ENCODE results near the gene INF2.

INF2 gene

GRCh38 chr14:104756477-104757237 is 67.2 kb downstream of the INF2 start:
- Histone ChIP-seq H2AFZ (ENCODE audit: low read length) (no peak overlapping the region), H3K4me1 (ENCODE audit: low read length) (no peaks in the 10 kb centered on the region), H3K27me3 (replicated peaks; ENCODE audit: insufficient read depth, low read length) (no peaks in the 10 kb centered on the region), H3F3A (ENCODE audit: insufficient read depth, low read length) (no peaks in the 10 kb centered on the region), H3K27ac (ENCODE audit: low read length) (no peak overlapping the region), H3K9me2 (replicated peaks; ENCODE audit: insufficient read depth, low read length) (no peaks in the 10 kb centered on the region), H3K36me3 (replicated peaks; ENCODE audit: insufficient read depth, low read length) (no peaks in the 10 kb centered on the region), H3K4me2 (ENCODE audit: low read depth, low read length) (no peak overlapping the region), H3K79me2 (ENCODE audit: low read length) (peaks cover 32% of the 10 kb centered on the region), H3K4me3 (ENCODE audit: low read length) (no peak overlapping the region), H4K20me1 (ENCODE audit: insufficient read depth, low read length) (no peaks in the 10 kb centered on the region), H3K9me3 (replicated peaks; ENCODE audit: insufficient read depth, low read length) (no peaks in the 10 kb centered on the region), H3K9ac (ENCODE audit: low read length) (no peak overlapping the region)
- TF ChIP-seq CTCF (IDR thresholded peaks at IDR 0.05; ENCODE audit: low read length): no peak
- TF ChIP-seq EZH2phosphoT487 (IDR thresholded peaks at IDR 0.05; ENCODE audit: low read length): no peak
- no peak for TF ChIP-seq EZH2 (optimal IDR thresholded peaks at IDR 0.05; ENCODE audit: low read depth, low read length)
- DNase-seq: no peak

DNA sequence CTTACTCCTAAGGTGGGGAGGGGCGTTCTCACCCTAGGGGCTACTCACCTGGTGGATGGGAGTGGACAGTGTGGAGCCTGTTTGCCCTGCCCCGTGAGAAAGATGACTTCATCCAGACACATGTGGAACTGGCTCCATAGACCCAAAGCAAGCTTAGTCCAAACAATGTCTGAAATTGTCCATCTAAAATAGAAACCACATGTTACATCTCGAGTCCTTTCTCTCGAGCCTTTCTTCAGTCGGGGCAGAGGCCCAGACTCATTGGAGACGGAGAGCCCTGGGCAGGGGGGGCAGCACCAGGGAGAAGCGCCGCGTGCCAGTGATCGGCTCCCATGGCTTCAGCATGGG is 67.8 kb downstream of the INF2 start:
- no peak for DNase-seq
- no peaks in the 10 kb centered on the region for H3K27me3 ChIP-seq (replicated peaks; ENCODE audit: insufficient read depth, low read length)
- no peaks in the 10 kb centered on the region for H3K4me1 ChIP-seq (ENCODE audit: low read length)
- no peaks in the 10 kb centered on the region for H3K9me3 ChIP-seq (replicated peaks; ENCODE audit: insufficient read depth, low read length)
- no peak overlapping the region for H3K4me2 ChIP-seq (ENCODE audit: low read depth, low read length)
- no peaks in the 10 kb centered on the region for H4K20me1 ChIP-seq (ENCODE audit: insufficient read depth, low read length)
- H3K27ac ChIP-seq (ENCODE audit: low read length): no peak overlapping the region
- H3K36me3 ChIP-seq (replicated peaks; ENCODE audit: insufficient read depth, low read length): no peaks in the 10 kb centered on the region
- peaks cover 32% of the 10 kb centered on the region for H3K79me2 ChIP-seq (ENCODE audit: low read length)
- no peak overlapping the region for H3K9ac ChIP-seq (ENCODE audit: low read length)
- H2AFZ ChIP-seq (ENCODE audit: low read length): no peak overlapping the region
- H3K4me3 ChIP-seq (ENCODE audit: low read length): no peak overlapping the region
- TF ChIP-seq EZH2phosphoT487 (IDR thresholded peaks at IDR 0.05; ENCODE audit: low read length) (no peak), EZH2 (optimal IDR thresholded peaks at IDR 0.05; ENCODE audit: low read depth, low read length) (no peak), CTCF (IDR thresholded peaks at IDR 0.05; ENCODE audit: low read length) (no peak)
- H3F3A ChIP-seq (ENCODE audit: insufficient read depth, low read length): no peaks in the 10 kb centered on the region
- no peaks in the 10 kb centered on the region for H3K9me2 ChIP-seq (replicated peaks; ENCODE audit: insufficient read depth, low read length)

GRCh38 chr14:104757681-104758392 is 68.4 kb downstream of the INF2 start:
- H3K36me3 ChIP-seq (replicated peaks; ENCODE audit: insufficient read depth, low read length): no peaks in the 10 kb centered on the region
- no peaks in the 10 kb centered on the region for H4K20me1 ChIP-seq (ENCODE audit: insufficient read depth, low read length)
- H3K4me1 ChIP-seq (ENCODE audit: low read length): no peaks in the 10 kb centered on the region
- peaks cover 32% of the 10 kb centered on the region for H3K79me2 ChIP-seq (ENCODE audit: low read length)
- no peaks in the 10 kb centered on the region for H3K9me3 ChIP-seq (replicated peaks; ENCODE audit: insufficient read depth, low read length)
- TF ChIP-seq EZH2 (optimal IDR thresholded peaks at IDR 0.05; ENCODE audit: low read depth, low read length): no peak
- TF ChIP-seq CTCF (IDR thresholded peaks at IDR 0.05; ENCODE audit: low read length): no peak
- TF ChIP-seq EZH2phosphoT487 (IDR thresholded peaks at IDR 0.05; ENCODE audit: low read length): no peak
- no peak overlapping the region for H3K9ac ChIP-seq (ENCODE audit: low read length)
- no peaks in the 10 kb centered on the region for H3K9me2 ChIP-seq (replicated peaks; ENCODE audit: insufficient read depth, low read length)
- no peak overlapping the region for H3K4me3 ChIP-seq (ENCODE audit: low read length)
- H3K27me3 ChIP-seq (replicated peaks; ENCODE audit: insufficient read depth, low read length): no peaks in the 10 kb centered on the region
- H2AFZ ChIP-seq (ENCODE audit: low read length): no peak overlapping the region
- H3F3A ChIP-seq (ENCODE audit: insufficient read depth, low read length): no peaks in the 10 kb centered on the region
- no peak overlapping the region for H3K27ac ChIP-seq (ENCODE audit: low read length)
- H3K4me2 ChIP-seq (ENCODE audit: low read depth, low read length): no peak overlapping the region
- DNase-seq: no peak

All from MM.1S (cell line).